Activated effector memory CD4-positive, alpha-beta T cell treated with anti-CD3 and anti-CD28 coated beads, Interleukin-2, amount 50 U/mL, for 16 hours (primary cell): ENCODE results near the gene C19orf44.
A peak's percentile ranks its signal among the peaks of the same experiment; 100 is the strongest.
"Not testable (repeated sequence)": the region's sequence is repeated elsewhere in the genome, so short reads cannot be mapped to it uniquely, and the experiment has no call there.

ENCODE experiments used
- DNase-seq: peaks from one replicate; pipeline ENCODE4 v3.0.0-alpha.2; 2020

C19orf44 gene

GRCh38 chr19:16495982-16496612, at the start of gene C19orf44, which contains the start of gene CALR3:
Gene C19orf44, plus strand, starts transcription at chr19:16496394. Its CDS starts 4,399 bp downstream, at chr19:16500793.
Gene CALR3, minus strand, starts transcription at chr19:16496167. Its CDS starts 38 bp downstream, at chr19:16496129.
- DNase-seq, result peak; percentile 99

- DNase-seq, result no peak
These were observed 49.3 kb upstream of the C19orf44 start for GRCh38 chr19:16446724-16447368.

GRCh38 chr19:16448872-16449271, 47.3 kb upstream of the C19orf44 start:
- DNase-seq, result not testable (repeated sequence)

- DNase-seq, result no peak
These were observed 46.7 kb upstream of the C19orf44 start for GRCh38 chr19:16449330-16449961.

GRCh38 chr19:16452325-16452724, 43.9 kb upstream of the C19orf44 start:
- no peak for DNase-seq

- DNase-seq, result no peak
These were observed 41.8 kb upstream of the C19orf44 start for GRCh38 chr19:16454351-16454918.

GRCh38 chr19:16455489-16455888, 40.7 kb upstream of the C19orf44 start:
- no peak for DNase-seq

GRCh38 chr19:16456652-16457194, 39.5 kb upstream of the C19orf44 start:
- no peak for DNase-seq

GRCh38 chr19:16457195-16457953, 38.8 kb upstream of the C19orf44 start:
- DNase-seq, result no peak

GRCh38 chr19:16457954-16458331, 38.3 kb upstream of the C19orf44 start:
- no peak for DNase-seq

- DNase-seq, result no peak
These were observed 37.5 kb upstream of the C19orf44 start for GRCh38 chr19:16458391-16459341.

GRCh38 chr19:16459680-16460079, 36.5 kb upstream of the C19orf44 start:
- no peak for DNase-seq

GRCh38 chr19:16460454-16460853, 35.7 kb upstream of the C19orf44 start:
- DNase-seq, result no peak

- DNase-seq, result no peak
These were observed 34.6 kb upstream of the C19orf44 start for GRCh38 chr19:16461630-16462051.

- no peak for DNase-seq
These were observed 33.4 kb upstream of the C19orf44 start for GRCh38 chr19:16462757-16463250.

- DNase-seq, result no peak
These were observed 32.7 kb upstream of the C19orf44 start for GRCh38 chr19:16463341-16463990.

GRCh38 chr19:16463991-16464575, 32.1 kb upstream of the C19orf44 start:
- no peak for DNase-seq

GRCh38 chr19:16465239-16465638, 31.0 kb upstream of the C19orf44 start:
- DNase-seq, result no peak

GRCh38 chr19:16466802-16467427, 29.3 kb upstream of the C19orf44 start:
- not testable (repeated sequence) for DNase-seq

GRCh38 chr19:16467581-16467980, 28.6 kb upstream of the C19orf44 start:
- DNase-seq, result no peak
